CD4-positive, alpha-beta T cell treated with Interleukin-4 for 1 hour (primary cell): ENCODE results near the gene BDH1.
"Not testable (repeated sequence)": the region's sequence is repeated elsewhere in the genome, so short reads cannot be mapped to it uniquely, and the experiment has no call there.

Experiments used
- DNase-seq, 2 donors: peaks; one replicate each; pipeline ENCODE4 v3.0.0-alpha.2; 2020 to 2022

Gene BDH1

GRCh38 chr3:197555281-197556261, at the start of gene BDH1:
BDH1 (minus strand) TSS chr3:197555968; CDS start chr3:197546443, 9,525 bp downstream.
- peak; percentile 35 to 48 for DNase-seq

GRCh38 chr3:197603317-197603933, 47.7 kb upstream of the BDH1 start:
- no peak for DNase-seq

GRCh38 chr3:197602351-197602750, 46.6 kb upstream of the BDH1 start:
- DNase-seq = not testable (repeated sequence)

GRCh38 chr3:197601566-197601840, 45.7 kb upstream of the BDH1 start:
- DNase-seq = not testable (repeated sequence)

GRCh38 chr3:197600796-197601565, 45.2 kb upstream of the BDH1 start:
- DNase-seq = no peak

GRCh38 chr3:197599089-197599765, 43.5 kb upstream of the BDH1 start:
- peak; percentile 83 to 85 for DNase-seq

GRCh38 chr3:197598404-197598980, 42.7 kb upstream of the BDH1 start:
- DNase-seq = no peak

- DNase-seq = no peak
Measured at GRCh38 chr3:197597335-197597734, 41.6 kb upstream of the BDH1 start.

GRCh38 chr3:197595470-197596185, 39.9 kb upstream of the BDH1 start:
- DNase-seq = no peak

GRCh38 chr3:197593046-197593380, 37.2 kb upstream of the BDH1 start:
- DNase-seq = no peak

GRCh38 chr3:197592361-197593045, 36.7 kb upstream of the BDH1 start:
- no peak for DNase-seq

GRCh38 chr3:197591816-197592215, 36.0 kb upstream of the BDH1 start:
- DNase-seq = no peak

GRCh38 chr3:197590313-197590962, 34.7 kb upstream of the BDH1 start:
- no peak for DNase-seq

- no peak for DNase-seq
Measured at GRCh38 chr3:197589545-197589944, 33.8 kb upstream of the BDH1 start.

GRCh38 chr3:197586768-197587167, 31.0 kb upstream of the BDH1 start:
- not testable (repeated sequence) for DNase-seq

GRCh38 chr3:197586181-197586580, 30.4 kb upstream of the BDH1 start:
- no peak for DNase-seq

GRCh38 chr3:197584733-197585132, 29.0 kb upstream of the BDH1 start:
- no peak for DNase-seq

GRCh38 chr3:197583371-197583770, 27.6 kb upstream of the BDH1 start:
- no peak for DNase-seq

- no peak for DNase-seq
Measured at GRCh38 chr3:197580253-197580691, 24.5 kb upstream of the BDH1 start.

GRCh38 chr3:197578376-197578775, 22.6 kb upstream of the BDH1 start:
- no peak for DNase-seq
